Tibial artery (tissue), 4 donors: ENCODE results near the gene DLX4.

Experiments used
- DNase-seq, 2 donors: peaks; one replicate each; pipeline ENCODE4 v3.0.0-alpha.2; 2019
- H3K27ac ChIP-seq, 2 donors: fragments of 200-600 bp; sonication (generic) in 1 of 2; 1 replicate in 1 of 2; 2 replicates in 1 of 2; pipeline ENCODE4 v1.5.1; 2018 to 2019; ENCODE audit warnings: mild to moderate bottlenecking in 1 of 2
- H3K27me3 ChIP-seq, 2 donors: fragments of 200-600 bp; sonication (generic) in 1 of 2; one replicate each; pipeline versions ENCODE4 v1.5.1 to v1.6.0; 2016 to 2019
- H3K36me3 ChIP-seq, 3 donors: fragments of 200-600 bp; sonication (generic) in 2 of 3; one replicate each; pipeline ENCODE4 v1.5.1; 2016 to 2019; ENCODE audit warnings: mild to moderate bottlenecking in 2 of 3
- H3K4me1 ChIP-seq, 4 donors: fragments of 200-600 bp; sonication (generic) in 2 of 4; 1 replicate in 3 of 4; 2 replicates in 1 of 4; pipeline ENCODE4 v1.5.1; 2016 to 2019
- H3K4me3 ChIP-seq, 2 donors: fragments of 200-600 bp; sonication (generic) in 1 of 2; 1 replicate in 1 of 2; 2 replicates in 1 of 2; pipeline ENCODE4 v1.5.1; 2018 to 2019; ENCODE audit warnings: mild to moderate bottlenecking in 2 of 2
- H3K9me3 ChIP-seq, 3 donors: fragments of 200-600 bp; sonication (generic) in 1 of 3; one replicate each; pipeline ENCODE4 v1.5.1; 2016 to 2019
- CTCF ChIP-seq, 2 experiments: fragments of 200-600 bp in 1 of 2; fragments of 450-650 bp in 1 of 2; IDR thresholded peaks; one replicate each; pipeline ENCODE4 v1.5.1; 2017 to 2019; ENCODE audit warnings: antibody characterized with exemption in 2 of 2, mild to moderate bottlenecking in 1 of 2, moderate library complexity in 1 of 2
- intact Hi-C: fragments of 100-400 bp; cut with DNase I; formaldehyde crosslinking; loops from one replicate; pipeline ENCODE4 v1.15.0; 2023; ENCODE audit warnings: low total_unique reads

Gene DLX4

GRCh38 chr17:49985310-49985990 is 16.5 kb downstream of the DLX4 start:
- Histone ChIP-seq H3K4me3 (no peak overlapping the region), H3K9me3 (no peaks in the 10 kb centered on the region), H3K27ac (peak overlapping the region in 1 of 2 donors; percentile 27), H3K4me1 (peaks cover 0 to 24% (median 11%) of the 10 kb centered on the region in 4 donors), H3K36me3 (no peaks in the 10 kb centered on the region), H3K27me3 (peaks cover 0 to 47% of the 10 kb centered on the region in 2 donors)
- intact Hi-C loops, result no loop called here
- no peak for TF ChIP-seq CTCF (IDR thresholded peaks at IDR 0.05)
- no peak for DNase-seq

GRCh38 chr17:49986396-49987289 is 17.7 kb downstream of the DLX4 start:
- peaks cover 0 to 24% (median 11%) of the 10 kb centered on the region in 4 donors for H3K4me1 ChIP-seq
- H3K4me3 ChIP-seq, result no peak overlapping the region
- H3K9me3 ChIP-seq, result no peaks in the 10 kb centered on the region
- peak in 1 of 2 donors; percentile 12 for DNase-seq
- H3K36me3 ChIP-seq, result no peaks in the 10 kb centered on the region
- no peak overlapping the region for H3K27ac ChIP-seq
- intact Hi-C loops, result no loop called here
- TF ChIP-seq CTCF (IDR thresholded peaks at IDR 0.05), result no peak
- peaks cover 0 to 47% of the 10 kb centered on the region in 2 donors for H3K27me3 ChIP-seq

- Histone ChIP-seq H3K36me3 (no peaks in the 10 kb centered on the region), H3K27ac (no peak overlapping the region), H3K9me3 (no peaks in the 10 kb centered on the region), H3K27me3 (peaks cover 0 to 50% of the 10 kb centered on the region in 2 donors), H3K4me3 (no peak overlapping the region), H3K4me1 (peaks cover 0 to 24% (median 11%) of the 10 kb centered on the region in 4 donors)
- no peak for TF ChIP-seq CTCF (IDR thresholded peaks at IDR 0.05)
- intact Hi-C loops, result no loop called here
- peak in 1 of 2 donors; percentile 23 for DNase-seq
Measured at GRCh38 chr17:49987290-49987585, 18.2 kb downstream of the DLX4 start.

- Histone ChIP-seq H3K4me3 (no peak overlapping the region), H3K4me1 (peaks cover 0 to 25% (median 12%) of the 10 kb centered on the region in 4 donors), H3K27me3 (peaks cover 0 to 57% of the 10 kb centered on the region in 2 donors), H3K27ac (no peak overlapping the region), H3K36me3 (no peaks in the 10 kb centered on the region), H3K9me3 (no peaks in the 10 kb centered on the region)
- TF ChIP-seq CTCF (IDR thresholded peaks at IDR 0.05), result no peak
- intact Hi-C loops, result no loop called here
- DNase-seq, result peak in 1 of 2 donors; percentile 71
Measured at GRCh38 chr17:49987681-49988441, 18.9 kb downstream of the DLX4 start.

GRCh38 chr17:49989518-49989880 is 20.5 kb downstream of the DLX4 start:
- no peak for TF ChIP-seq CTCF (IDR thresholded peaks at IDR 0.05)
- H3K27me3 ChIP-seq, result peaks cover 1 to 68% of the 10 kb centered on the region in 2 donors
- intact Hi-C loops, result no loop called here
- peaks cover 0 to 40% (median 27%) of the 10 kb centered on the region in 4 donors for H3K4me1 ChIP-seq
- H3K27ac ChIP-seq, result no peak overlapping the region
- H3K4me3 ChIP-seq, result no peak overlapping the region
- no peaks in the 10 kb centered on the region for H3K36me3 ChIP-seq
- peak in 1 of 2 donors; percentile 60 for DNase-seq
- no peaks in the 10 kb centered on the region for H3K9me3 ChIP-seq
